Thoracic aorta endothelial cell (primary cell): ENCODE results near the gene ZKSCAN8. TPM values are rescaled to one million over a fixed set of nuclear protein-coding genes. Genes with fewer than 3 reads are reported as not detected.

Source experiments
- total RNA-seq: library from RNA; depleted of rRNA; stranded (reverse); fragments of >200 nt; gene quantifications from 2 replicates; pipeline ENCODE4 v1.2.3, GENCODE V29; 2012

The ZKSCAN8 gene
- 22.6 and 23.9 TPM in 2 replicates for total RNA-seq

GRCh38 chr6:28141500-28142329 lies at the start of gene ZKSCAN8:
ZKSCAN8 (plus strand) TSS chr6:28141883; CDS start chr6:28148408, 6,525 bp downstream.

GRCh38 chr6:28124350-28124970 lies 17.2 kb upstream of the ZKSCAN8 start, which contains the start of gene ZSCAN16:
ZSCAN16 (plus strand) TSS chr6:28124609; CDS start chr6:28125444, 835 bp downstream.

Other genes with a start within 250 kb of the ZKSCAN8 start
- not detected in 2 replicates for gene OR2B2, start 229.5 kb upstream of the ZKSCAN8 start, total RNA-seq
- gene OR2B6, start 184.6 kb upstream of the ZKSCAN8 start, total RNA-seq, result not detected in 2 replicates
- 0.27 and 0.29 TPM in 2 replicates for gene ZNF165, start 61.3 kb upstream of the ZKSCAN8 start, total RNA-seq
- 7.1 and 8.4 TPM in 2 replicates for gene ZSCAN16, start 17.3 kb upstream of the ZKSCAN8 start, total RNA-seq
- gene ZSCAN9, start 83.4 kb downstream of the ZKSCAN8 start, total RNA-seq, result 16.7 and 17.3 TPM in 2 replicates
- gene ZKSCAN4, start 110.4 kb downstream of the ZKSCAN8 start, total RNA-seq, result 3.2 and 4.8 TPM in 2 replicates
- gene NKAPL, start 117.4 kb downstream of the ZKSCAN8 start, total RNA-seq, result 0.43 and 0.80 TPM in 2 replicates
- 15.0 and 15.1 TPM in 2 replicates for gene ZSCAN26, start 125.3 kb downstream of the ZKSCAN8 start, total RNA-seq
- 9.1 and 9.7 TPM in 2 replicates for gene PGBD1, start 139.7 kb downstream of the ZKSCAN8 start, total RNA-seq
- 66.2 and 80.3 TPM in 2 replicates for gene ZSCAN31, start 194.3 kb downstream of the ZKSCAN8 start, total RNA-seq
- 3.1 and 3.4 TPM in 2 replicates for gene ZKSCAN3, start 208.1 kb downstream of the ZKSCAN8 start, total RNA-seq